Stomach smooth muscle (tissue), 2 donors: ENCODE measurements around the gene CCDC83.

Source experiments
- H3K27ac ChIP-seq: one replicate; pipeline ENCODE4 v1.7.0; 2013; ENCODE audit warnings: mild to moderate bottlenecking, low read length, inconsistent platforms
- H3K27me3 ChIP-seq, 2 donors: one replicate each; pipeline ENCODE4 v1.7.0; 2013; ENCODE audit warnings: low read length in 2 of 2; ENCODE audit not compliant: insufficient read depth in 2 of 2, control insufficient read depth in 1 of 2
- H3K36me3 ChIP-seq, 2 donors: one replicate each; pipeline ENCODE4 v1.7.0; 2013; ENCODE audit warnings: low read length in 2 of 2; ENCODE audit not compliant: control insufficient read depth in 2 of 2, insufficient read depth in 2 of 2
- H3K4me1 ChIP-seq: one replicate; pipeline ENCODE4 v1.7.0; 2013; ENCODE audit warnings: low read length; ENCODE audit not compliant: control insufficient read depth, insufficient read depth
- H3K4me3 ChIP-seq, 2 donors: one replicate each; pipeline ENCODE4 v1.7.0; 2013; ENCODE audit warnings: low read length in 2 of 2
- H3K9ac ChIP-seq, 2 donors: one replicate each; pipeline ENCODE4 v1.7.0; 2013; ENCODE audit warnings: low read length in 2 of 2, mild to moderate bottlenecking in 1 of 2
- H3K9me3 ChIP-seq, 2 donors: one replicate each; pipeline ENCODE4 v1.7.0; 2013; ENCODE audit warnings: low read length in 2 of 2; ENCODE audit not compliant: control insufficient read depth in 2 of 2
- donor health status: healthy.
- donor health status: Pancreatic carcinoma.

The CCDC83 gene

DNA sequence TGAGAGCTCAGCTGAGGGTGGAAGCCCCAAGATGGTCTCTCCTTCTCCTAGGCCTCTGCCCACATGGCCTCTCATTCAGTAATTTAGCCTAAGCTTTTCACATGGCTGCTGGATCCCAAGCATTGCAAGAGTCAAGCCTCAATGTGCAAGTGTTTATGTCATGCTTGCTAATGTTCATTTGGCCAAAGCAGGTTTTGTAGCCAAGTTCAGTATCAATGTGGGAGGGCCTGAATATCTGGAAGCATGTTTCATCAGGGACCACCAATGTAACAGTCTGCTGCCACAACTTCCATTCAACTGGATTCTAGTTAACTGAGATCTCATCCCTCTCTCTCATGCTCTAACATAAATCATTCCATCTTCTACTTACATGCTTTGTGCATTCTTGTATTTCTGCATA lies 35.7 kb upstream of the CCDC83 start:
- H3K27ac ChIP-seq = no peak overlapping the region
- H3K4me3 ChIP-seq = no peak overlapping the region
- H3K9me3 ChIP-seq = no peaks in the 10 kb centered on the region
- H3K27me3 ChIP-seq = no peaks in the 10 kb centered on the region
- H3K4me1 ChIP-seq = no peaks in the 10 kb centered on the region
- H3K36me3 ChIP-seq = no peaks in the 10 kb centered on the region
- no peak overlapping the region for H3K9ac ChIP-seq

GRCh38 chr11:85821636-85822035 lies 33.5 kb upstream of the CCDC83 start:
- Histone ChIP-seq H3K27ac (no peak overlapping the region), H3K36me3 (no peaks in the 10 kb centered on the region), H3K9ac (no peak overlapping the region), H3K27me3 (no peaks in the 10 kb centered on the region), H3K9me3 (no peaks in the 10 kb centered on the region), H3K4me1 (peaks cover 3% of the 10 kb centered on the region), H3K4me3 (no peak overlapping the region)

DNA sequence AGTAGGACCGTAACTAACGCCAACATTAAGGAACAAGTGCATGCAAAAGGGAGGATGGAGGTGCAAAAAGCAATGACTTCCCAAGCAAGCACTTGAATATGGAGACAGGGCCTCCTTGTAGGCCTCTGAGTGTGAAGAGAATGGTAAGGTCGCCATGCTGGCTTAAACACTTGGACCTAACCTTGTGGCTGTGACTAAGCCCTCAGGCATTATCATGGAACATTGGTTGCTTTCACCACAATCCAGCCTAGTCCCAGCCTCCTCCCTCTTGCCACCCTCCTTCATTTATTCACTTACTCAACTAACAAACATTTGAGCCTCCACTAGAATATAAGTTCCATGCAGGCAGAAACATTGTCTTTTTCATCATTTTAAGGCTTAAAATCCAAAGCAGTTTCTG lies 32.4 kb upstream of the CCDC83 start:
- no peaks in the 10 kb centered on the region for H3K36me3 ChIP-seq
- no peaks in the 10 kb centered on the region for H3K9me3 ChIP-seq
- H3K9ac ChIP-seq = no peak overlapping the region
- H3K4me1 ChIP-seq = peaks cover 3% of the 10 kb centered on the region
- no peaks in the 10 kb centered on the region for H3K27me3 ChIP-seq
- H3K27ac ChIP-seq = no peak overlapping the region
- no peak overlapping the region for H3K4me3 ChIP-seq

DNA sequence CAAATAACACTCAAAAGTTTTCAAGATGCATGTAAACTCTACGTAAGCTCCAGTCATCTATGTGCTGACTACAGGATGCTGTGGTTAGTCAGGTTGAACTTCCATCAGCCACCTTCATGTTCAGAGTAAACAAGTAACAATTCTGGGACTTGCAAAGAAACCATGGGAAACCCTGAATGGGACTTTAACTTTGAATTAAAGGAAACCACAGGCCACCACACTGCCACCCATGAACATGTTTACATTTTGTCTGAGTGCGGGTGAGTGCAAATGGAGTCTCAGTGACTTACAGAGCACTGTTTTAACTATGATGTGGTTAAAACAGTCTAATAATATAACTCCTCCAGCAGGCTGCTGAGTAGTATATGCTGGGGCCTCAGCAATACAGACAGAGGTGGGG lies 31.4 kb upstream of the CCDC83 start:
- H3K4me3 ChIP-seq = no peak overlapping the region
- no peak overlapping the region for H3K9ac ChIP-seq
- H3K9me3 ChIP-seq = no peaks in the 10 kb centered on the region
- no peaks in the 10 kb centered on the region for H3K36me3 ChIP-seq
- no peaks in the 10 kb centered on the region for H3K27me3 ChIP-seq
- H3K27ac ChIP-seq = no peak overlapping the region
- H3K4me1 ChIP-seq = peaks cover 3% of the 10 kb centered on the region

GRCh38 chr11:85825616-85826015 lies 29.6 kb upstream of the CCDC83 start:
- Histone ChIP-seq H3K4me1 (peaks cover 3% of the 10 kb centered on the region), H3K4me3 (no peak overlapping the region), H3K9me3 (no peaks in the 10 kb centered on the region), H3K36me3 (no peaks in the 10 kb centered on the region), H3K9ac (no peak overlapping the region), H3K27me3 (no peaks in the 10 kb centered on the region), H3K27ac (no peak overlapping the region)

GRCh38 chr11:85826116-85826855 lies 28.9 kb upstream of the CCDC83 start:
- Histone ChIP-seq H3K27me3 (no peaks in the 10 kb centered on the region), H3K27ac (no peak overlapping the region), H3K4me3 (no peak overlapping the region), H3K9ac (no peak overlapping the region), H3K4me1 (peaks cover 3% of the 10 kb centered on the region), H3K9me3 (no peaks in the 10 kb centered on the region), H3K36me3 (no peaks in the 10 kb centered on the region)

- H3K9ac ChIP-seq = no peak overlapping the region
- no peaks in the 10 kb centered on the region for H3K9me3 ChIP-seq
- H3K36me3 ChIP-seq = no peaks in the 10 kb centered on the region
- H3K27ac ChIP-seq = no peak overlapping the region
- no peaks in the 10 kb centered on the region for H3K27me3 ChIP-seq
- H3K4me1 ChIP-seq = peaks cover 3% of the 10 kb centered on the region
- H3K4me3 ChIP-seq = no peak overlapping the region
Measured at GRCh38 chr11:85827748-85828639, 27.2 kb upstream of the CCDC83 start.

GRCh38 chr11:85828640-85828978 lies 26.6 kb upstream of the CCDC83 start:
- Histone ChIP-seq H3K9ac (no peak overlapping the region), H3K4me1 (peaks cover 3% of the 10 kb centered on the region), H3K9me3 (no peaks in the 10 kb centered on the region), H3K36me3 (no peaks in the 10 kb centered on the region), H3K27ac (no peak overlapping the region), H3K4me3 (no peak overlapping the region), H3K27me3 (no peaks in the 10 kb centered on the region)

GRCh38 chr11:85829172-85829571 lies 26.0 kb upstream of the CCDC83 start:
- no peaks in the 10 kb centered on the region for H3K36me3 ChIP-seq
- peaks cover 3% of the 10 kb centered on the region for H3K4me1 ChIP-seq
- no peak overlapping the region for H3K9ac ChIP-seq
- no peaks in the 10 kb centered on the region for H3K27me3 ChIP-seq
- H3K27ac ChIP-seq = no peak overlapping the region
- no peak overlapping the region for H3K4me3 ChIP-seq
- H3K9me3 ChIP-seq = no peaks in the 10 kb centered on the region

GRCh38 chr11:85831050-85831449 lies 24.1 kb upstream of the CCDC83 start:
- no peak overlapping the region for H3K9ac ChIP-seq
- H3K4me1 ChIP-seq = peaks cover 2% of the 10 kb centered on the region
- no peak overlapping the region for H3K4me3 ChIP-seq
- H3K9me3 ChIP-seq = peaks cover 2 to 8% of the 10 kb centered on the region in 2 donors
- no peaks in the 10 kb centered on the region for H3K36me3 ChIP-seq
- no peaks in the 10 kb centered on the region for H3K27me3 ChIP-seq
- no peak overlapping the region for H3K27ac ChIP-seq

- Histone ChIP-seq H3K27ac (no peak overlapping the region), H3K4me3 (no peak overlapping the region), H3K27me3 (no peaks in the 10 kb centered on the region), H3K4me1 (no peaks in the 10 kb centered on the region), H3K9me3 (peaks cover 2 to 8% of the 10 kb centered on the region in 2 donors), H3K9ac (no peak overlapping the region), H3K36me3 (no peaks in the 10 kb centered on the region)
Measured at GRCh38 chr11:85835263-85835662, 19.9 kb upstream of the CCDC83 start.
